ENCODE measurements around the gene SLC19A1.
A peak's percentile ranks its signal among the peaks of the same experiment; 100 is the strongest.

SLC19A1 gene

DNA sequence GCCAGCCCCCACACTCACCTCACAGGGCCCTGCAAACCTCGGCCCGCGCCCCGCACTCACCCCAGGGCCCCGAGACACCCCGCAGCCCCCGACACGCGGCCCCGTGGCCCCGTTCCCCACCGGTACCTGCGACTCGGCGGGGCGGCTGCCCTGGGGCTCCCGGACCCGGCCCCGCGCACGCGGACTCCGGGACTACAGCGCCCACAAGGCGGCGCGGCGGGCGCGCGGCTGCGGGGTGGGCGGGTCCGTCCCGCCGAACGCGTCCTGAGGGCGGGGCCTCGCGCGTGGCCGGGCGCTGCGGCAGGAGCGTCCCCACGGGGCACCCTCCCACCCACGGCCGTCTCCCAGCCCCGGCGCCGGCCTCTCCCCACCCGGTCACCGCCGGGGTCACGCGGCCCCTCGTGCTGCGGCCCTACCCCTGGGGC, at the start of gene SLC19A1:
Gene SLC19A1 (minus strand): TSS at position 199 of the 425 bp plus-strand sequence. CDS start 4,481 bp downstream, outside the sequence.
- DNase-seq, result peak; percentile 83

DNA sequence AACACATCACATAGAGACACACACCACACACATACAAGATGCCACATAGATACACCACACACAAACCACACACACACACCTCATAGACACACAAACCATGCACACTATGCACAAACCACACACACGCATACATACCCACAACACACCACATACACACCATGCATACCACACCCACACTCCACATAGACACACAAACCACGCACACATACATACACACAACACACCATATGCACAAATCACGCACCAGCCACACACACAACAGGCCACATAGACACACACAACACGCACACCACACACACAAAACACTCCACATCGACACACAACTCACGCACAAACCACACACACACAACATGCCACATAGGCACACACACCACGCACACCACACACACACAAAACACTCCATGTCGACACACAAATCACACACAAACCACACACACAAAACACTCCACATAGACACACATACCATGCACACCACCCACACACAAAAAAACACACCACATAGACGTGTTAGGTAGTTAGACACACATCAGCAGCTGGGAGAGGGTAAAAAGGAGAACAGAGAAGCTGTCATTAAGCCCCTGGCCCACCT, 49.5 kb upstream of the SLC19A1 start:
- no peak for DNase-seq

DNA sequence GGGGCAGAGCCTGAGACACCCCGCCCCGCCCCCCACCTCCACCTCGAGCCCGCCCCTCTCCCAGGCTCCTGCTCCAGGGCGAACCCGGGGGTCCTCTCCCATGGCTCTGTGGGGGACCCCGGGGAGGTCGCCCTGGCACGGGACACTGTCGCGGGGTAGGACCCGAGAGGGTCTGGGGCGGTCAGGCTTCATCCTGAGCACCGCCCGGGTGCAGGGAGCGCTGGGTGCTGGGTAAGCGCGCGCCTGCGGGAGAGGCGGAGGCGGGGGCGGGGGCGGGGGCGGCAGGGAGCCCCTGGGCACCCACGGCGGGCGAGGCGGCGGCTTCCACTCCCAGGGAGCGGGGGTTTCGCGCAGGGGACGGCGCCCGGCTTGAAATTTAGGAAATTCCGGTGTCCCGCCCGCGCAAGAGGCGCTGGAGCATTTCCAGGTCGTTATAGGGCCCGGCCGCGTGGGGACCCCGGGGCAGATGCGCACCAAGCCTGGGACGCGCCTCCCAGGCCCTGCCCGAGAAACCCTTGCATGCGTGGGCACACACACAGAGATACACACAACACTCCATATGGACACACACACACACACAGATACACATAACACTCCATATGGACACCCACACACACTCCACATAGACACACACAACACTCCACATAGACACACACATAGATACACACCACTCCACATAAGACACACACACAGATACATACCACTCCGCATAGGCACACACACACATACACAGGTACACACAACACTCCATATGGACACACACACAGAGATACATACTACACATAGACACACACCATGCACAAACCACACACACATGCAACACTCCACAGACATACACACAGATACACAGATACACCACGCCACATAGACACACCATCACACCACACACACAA, 48.7 kb upstream of the SLC19A1 start:
- no peak for DNase-seq

DNA sequence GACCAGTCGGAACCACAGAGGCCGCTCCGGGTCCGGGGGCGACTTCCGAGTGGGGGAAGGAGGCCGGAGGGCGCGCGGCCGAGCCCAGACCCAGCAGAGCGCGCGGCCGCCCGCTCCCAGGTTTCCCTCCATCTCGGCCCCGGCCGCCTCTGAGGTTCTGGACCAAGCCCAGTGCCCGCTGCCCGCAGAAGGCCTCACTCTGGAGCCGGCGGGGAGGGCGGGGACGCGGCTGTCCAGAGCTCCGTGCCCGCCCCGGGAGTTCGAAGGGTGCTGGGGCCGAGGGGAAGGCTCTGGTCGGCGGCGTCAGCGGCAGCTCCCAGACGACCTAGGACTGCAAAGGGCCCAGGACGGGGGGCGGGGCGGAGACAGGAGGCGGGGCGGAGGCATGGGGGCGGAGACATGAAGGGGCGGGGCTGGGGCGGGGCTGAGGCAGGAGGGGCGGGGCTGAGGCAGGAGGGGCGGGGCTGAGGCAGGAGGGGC, 48.0 kb upstream of the SLC19A1 start:
- DNase-seq, result no peak

DNA sequence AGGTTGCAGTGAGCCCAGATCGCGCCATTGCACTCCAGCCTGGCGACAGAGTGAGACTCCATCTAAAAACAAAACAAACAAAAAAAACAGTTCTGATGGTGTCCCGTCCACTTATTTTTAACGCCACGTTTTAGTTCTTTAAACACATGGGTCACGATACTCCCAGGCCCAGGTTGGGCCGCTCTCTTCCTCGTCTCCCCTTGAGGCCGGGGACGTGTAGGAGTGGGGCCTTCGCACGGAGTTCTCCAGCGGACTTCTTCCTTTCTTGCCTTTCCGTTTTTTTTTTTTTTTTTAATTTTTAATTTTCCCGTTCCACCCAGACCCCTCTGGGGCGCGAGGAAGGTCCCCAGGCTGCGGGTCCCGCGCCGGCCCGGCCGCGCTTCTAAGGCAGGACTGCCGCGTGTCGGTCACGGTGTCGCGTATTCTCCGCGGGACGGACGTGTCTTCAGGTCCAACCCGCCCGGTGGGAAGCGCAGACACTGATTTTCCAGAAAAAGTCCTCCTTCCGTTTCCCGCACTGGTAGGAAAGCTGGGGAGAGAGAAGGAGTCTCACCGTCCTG, 47.5 kb upstream of the SLC19A1 start:
- no peak for DNase-seq

DNA sequence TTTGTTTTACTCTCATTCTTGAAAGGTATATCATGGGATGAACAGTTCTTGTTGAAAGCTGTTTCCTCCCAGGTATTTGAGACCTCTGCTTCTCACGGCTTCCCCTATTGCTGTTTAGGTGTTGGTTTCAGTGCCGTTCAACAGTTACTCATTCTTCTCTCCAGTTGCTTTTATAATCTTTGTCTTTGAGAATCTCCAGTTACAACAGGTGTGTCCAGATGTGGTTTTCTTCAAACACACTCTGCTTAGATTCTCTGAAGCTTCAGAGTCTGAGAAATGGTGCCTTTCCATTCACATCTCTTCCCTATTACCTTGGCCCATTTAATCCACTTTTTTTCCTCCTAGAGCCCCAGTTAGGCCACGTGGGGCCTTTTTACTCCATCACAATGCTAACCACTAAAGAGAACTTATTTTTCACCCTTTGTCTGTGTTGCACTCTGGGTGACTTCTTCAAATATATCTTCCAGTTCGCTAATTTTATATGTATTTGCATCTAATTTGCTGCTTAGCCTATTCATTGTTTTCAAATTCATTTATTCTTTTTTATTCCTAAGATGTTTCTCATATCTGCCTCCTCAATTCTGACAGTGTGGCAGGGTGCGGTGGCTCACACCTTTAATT, 46.7 kb upstream of the SLC19A1 start:
- no peak for DNase-seq

DNA sequence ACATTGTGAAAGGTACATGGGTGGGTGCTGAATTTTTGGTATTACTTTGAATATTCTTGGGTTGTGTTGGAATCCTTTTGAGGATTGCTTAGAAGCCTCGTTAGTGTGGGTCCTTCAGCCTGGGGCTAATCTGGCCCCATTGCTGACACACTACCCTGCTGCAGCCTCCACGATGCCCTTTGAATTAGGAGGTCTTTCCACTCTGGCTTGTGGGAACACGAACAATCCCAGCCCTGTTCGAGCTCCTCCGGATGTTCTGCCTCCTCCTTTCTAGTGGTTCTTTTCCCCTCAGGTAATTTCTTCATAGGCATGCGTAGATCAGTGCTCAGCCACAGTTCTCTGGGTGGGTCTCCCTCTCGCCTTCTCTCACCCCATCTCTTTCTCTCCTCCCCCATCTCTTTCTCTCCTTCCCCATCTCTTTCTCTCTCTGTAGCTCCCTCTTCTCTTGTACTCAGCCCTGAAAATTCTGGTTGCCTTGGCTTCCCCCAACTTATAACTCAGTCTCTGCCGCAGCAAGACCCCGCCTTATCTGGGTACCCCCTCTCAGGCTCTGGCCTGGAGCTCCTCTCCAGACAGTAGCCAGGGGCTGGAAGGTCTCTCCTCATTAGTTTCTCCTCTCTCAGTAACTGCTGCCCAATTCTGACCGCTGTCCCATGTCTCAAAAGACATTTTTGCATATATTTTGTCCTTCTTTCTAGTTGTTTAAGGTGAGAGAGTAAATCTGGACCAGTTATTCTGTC, 46.0 kb upstream of the SLC19A1 start:
- no peak for DNase-seq

DNA sequence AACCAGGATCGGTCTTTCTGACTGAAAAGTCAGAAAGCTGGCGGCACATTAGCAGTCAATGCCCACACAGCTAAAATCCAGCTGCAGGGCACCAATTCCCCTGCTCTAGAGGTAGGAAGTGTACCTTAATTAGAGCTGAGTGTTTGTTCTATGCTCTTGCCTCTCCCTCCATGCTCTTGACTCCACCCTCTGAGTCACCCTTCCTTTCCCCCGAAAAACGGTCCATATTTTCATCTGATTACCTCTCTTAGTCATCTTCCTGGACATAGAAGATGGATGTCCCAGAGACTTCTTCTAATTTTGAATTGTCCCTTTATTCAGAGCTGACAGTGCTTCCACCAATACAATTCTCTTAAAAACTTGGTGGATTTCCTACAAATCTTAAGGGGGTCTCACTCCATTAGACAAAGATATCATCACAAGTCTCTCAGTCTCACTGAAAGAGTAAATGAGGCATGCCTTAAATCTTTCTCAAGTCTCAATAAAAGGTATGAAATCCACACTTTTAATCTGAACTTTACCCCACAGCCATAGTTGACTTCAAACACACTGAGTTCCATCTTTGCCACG, 44.1 kb upstream of the SLC19A1 start:
- DNase-seq, result no peak

DNA sequence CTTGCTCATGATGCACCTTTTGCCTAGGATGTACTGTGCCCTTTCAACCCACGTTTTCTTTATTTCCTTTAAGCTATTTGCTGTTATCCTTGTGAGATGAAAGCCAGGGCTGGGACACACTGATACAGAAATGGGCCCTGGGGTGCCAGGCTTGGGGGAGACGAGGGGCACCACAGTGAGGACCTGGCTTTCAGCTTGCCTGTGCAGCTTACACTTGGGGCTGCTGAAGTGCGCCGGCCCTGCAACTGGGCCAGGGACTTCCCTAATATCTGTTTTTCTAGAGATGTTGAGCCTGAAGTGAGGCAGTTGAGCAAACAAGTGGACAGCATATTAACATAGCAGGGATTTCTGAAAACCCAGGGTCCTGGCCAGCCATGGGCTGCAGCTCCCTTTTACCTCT, 42.5 kb upstream of the SLC19A1 start:
- no peak for DNase-seq

DNA sequence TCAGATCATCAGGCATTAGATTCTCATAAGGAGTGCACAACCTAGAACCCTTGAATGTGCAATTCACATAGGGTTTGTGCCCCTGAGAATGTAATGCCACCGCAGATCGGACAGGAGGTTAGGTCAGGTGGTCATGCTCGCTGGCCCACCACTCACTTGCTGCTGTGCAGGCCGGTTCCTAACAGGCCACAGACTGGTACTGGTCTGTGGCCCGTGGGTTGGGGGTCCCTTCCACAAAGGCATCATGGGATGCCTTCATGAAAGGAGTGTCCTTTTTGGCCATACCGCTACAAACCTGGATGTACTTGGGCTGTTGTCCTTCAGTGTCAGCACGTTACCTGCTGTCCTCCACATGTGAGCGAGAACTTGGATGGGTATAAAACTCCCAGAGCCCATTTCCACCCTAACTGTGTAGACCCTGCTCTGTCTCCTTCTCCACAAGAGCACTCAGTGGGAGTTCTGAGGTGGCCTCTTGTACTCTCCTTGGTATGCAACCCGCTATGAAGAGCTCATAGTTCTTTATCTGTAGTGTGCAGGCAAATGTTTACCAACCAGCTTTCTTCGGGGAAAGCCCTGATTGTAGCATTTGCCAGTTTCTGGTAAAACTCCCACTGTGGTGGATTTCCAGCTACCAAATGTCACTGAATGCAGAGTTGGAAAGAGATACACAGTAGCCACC, 41.7 kb upstream of the SLC19A1 start:
- DNase-seq, result no peak

DNA sequence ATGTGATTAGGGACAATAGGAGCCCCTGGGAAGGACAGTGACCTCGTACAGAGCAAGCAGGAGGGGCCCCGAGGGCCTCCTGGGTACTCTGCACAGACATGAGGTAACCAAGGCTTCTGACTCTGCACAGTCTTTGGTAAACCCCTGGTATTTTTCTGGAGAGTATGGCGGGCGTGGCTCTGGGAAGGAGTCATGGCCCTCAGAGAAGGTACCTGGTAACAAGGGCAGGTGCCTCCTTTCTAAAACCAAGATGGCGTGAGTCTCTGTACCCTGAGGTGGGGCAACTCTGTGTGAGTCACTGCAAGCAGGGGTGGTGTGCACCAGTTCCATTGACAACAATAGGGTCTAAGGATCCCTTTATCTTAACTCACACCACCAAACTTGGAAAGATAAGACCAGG, 39.9 kb upstream of the SLC19A1 start:
- DNase-seq, result no peak

DNA sequence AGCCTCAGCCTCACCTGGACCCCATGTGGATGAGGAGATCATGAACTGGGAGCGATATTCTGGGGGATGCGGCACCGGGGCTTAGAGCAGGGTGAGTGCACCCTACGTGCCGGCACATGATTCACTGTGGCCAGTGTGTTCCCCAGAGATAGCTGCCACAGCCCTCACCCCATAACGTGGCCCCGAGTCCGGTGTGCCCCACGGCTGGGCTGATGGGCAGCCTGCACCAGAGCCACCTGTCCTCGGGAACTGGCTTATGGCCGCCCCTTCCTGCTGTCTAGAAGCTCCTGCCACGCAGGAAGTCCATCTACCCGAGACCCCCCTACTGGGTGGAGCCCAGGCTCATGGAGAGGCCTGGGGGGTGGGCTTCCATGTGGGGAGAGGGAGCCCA, 39.1 kb upstream of the SLC19A1 start:
- DNase-seq, result no peak

DNA sequence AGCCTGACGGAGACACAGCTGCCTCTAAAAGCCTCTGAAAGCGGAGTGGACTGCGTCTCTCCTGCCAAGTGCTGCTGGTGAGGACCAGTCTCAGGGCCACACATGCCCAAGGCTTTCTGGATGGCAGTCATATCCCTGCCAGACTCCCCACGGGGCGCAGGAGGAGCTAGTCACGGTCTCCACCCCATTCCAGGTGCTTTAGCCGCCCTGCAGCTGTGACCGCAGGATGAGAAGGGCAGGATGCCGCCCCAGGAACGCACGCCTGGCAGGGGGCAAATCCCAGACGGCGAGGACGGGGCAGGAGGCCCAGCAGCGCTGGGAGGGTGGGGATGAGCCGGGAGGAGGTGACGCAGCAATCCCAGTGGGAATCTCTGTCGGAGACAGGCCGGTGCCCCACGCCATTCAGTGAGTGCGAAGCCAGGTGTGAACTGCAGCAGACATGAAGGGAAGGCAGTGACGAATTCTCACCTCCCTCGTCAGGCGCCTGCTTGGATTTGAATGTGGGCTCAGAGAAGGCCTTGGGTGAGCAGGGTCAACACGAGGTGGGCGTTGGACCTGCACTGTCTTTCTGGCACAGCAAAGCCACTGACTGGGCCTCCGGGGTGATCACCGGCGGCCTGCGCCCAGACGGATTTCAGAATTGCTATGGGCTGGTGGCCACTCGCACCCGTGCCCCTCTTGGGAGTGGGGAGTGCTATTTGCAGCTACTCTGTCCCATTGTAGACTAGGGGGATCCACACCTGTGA, 38.5 kb upstream of the SLC19A1 start:
- no peak for DNase-seq

DNA sequence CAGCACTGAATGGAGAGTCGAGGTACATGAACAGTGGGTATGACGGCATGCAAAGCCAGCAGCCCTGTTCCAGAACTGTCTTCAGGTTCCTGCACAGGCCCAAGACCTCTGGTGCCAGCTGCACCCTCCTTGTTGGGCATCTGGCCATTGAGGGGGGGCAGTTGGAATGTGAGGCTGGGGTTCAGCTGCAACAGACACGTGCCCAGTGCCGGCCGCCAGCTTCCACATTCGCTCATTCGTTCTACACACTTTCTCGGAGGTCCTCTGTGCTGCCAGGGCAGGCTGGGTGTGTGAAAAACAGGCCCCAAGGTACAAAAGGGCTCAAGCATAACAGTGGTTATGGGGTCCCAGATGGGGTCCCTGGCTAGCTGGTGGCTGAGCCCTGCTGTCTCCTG, 37.9 kb upstream of the SLC19A1 start:
- DNase-seq, result no peak

DNA sequence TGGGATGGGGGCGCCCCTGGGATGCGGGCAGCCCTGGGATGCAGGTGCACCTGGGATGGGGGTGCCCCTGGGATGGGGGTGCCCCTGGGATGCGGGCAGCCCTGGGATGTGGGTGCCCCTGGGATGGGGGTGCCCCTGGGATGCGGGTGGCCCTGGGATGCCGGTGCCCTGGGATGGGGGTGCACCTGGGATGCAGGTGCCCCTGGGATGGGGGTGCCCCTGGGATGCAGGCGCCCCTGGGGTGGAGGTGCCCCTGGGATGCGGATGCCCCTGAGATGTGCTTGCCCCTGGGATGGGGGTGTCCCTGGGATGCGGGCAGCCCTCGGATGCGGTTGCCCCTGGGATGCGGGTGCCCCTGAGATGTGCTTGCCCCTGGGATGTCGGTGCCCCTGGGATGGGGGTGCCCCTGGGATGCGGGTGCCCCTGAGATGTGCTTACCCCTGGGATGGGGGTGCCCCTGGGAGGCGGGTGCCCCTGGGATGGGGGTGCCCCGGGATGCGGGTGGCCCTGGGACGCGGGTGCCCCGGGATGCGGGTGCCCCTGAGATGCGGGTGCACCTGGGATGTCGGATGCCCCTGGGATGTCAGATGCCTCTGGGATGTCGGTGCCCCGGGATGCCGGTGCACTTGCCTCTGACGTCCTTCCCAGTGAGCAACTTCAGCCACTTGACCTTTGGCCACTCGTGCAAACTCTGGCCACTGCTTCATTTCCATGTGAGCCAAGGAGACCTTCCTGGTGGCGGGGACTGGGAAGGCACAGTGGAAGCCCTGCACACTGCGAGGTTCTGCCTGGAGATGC, 37.3 kb upstream of the SLC19A1 start:
- DNase-seq, result no peak

DNA sequence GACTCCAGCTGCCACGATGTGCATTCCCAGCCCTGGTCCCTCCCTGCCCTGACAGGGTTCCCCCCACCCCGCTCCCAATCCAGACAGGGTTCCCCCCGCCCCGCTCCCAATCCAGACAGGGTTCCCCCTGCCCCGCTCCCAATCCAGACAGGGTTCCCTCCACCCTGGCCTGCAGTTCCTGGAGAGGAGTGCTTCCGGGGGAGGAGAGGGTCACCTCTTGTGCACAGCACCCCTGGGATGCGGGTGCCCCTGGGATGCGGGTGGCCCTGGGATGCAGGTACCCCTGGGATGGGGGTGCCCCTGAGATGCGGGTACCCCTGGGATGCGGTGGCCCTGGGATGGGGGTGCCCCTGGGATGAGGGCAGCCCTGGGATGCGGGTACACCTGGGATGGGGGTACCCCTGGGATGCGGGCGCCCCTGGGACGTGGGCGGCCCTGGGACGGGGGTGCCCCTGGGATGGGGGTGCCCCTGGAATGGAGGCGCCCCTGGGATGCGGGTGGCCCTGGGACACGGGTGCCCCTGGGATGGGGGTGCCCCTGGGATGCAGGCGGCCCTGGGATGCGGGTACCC, 36.7 kb upstream of the SLC19A1 start:
- DNase-seq, result no peak

DNA sequence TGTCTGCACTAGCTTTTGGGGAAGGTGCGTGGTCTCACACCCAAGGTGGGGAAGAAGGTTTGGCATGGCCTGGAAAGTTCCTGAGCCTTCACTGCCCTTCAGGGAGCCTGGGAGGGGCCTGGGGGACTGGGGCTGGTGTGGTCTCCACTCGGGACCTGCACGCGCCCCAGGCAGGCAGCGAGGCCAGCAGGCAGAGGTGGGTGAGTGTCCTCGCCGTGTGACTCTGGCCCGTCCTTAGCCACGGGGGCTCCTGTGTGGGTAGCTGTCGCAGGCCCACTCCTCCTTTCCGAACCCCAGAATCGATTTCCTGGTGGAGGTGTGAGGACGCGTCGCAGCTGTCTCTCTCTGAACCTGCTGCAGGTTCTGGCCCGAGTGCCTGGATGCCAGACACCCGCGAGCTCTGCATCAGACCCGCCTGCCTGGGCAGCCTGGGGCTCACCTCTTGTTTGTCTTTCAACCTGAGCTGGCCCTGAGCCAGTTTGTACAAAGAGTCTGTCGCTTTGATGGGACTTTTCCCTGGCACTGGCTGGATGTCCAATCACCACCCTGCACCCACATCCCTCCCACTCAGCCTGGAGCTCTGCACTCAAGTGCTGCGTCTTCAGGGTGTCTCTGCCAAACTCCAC, 36.0 kb upstream of the SLC19A1 start:
- DNase-seq, result no peak

DNA sequence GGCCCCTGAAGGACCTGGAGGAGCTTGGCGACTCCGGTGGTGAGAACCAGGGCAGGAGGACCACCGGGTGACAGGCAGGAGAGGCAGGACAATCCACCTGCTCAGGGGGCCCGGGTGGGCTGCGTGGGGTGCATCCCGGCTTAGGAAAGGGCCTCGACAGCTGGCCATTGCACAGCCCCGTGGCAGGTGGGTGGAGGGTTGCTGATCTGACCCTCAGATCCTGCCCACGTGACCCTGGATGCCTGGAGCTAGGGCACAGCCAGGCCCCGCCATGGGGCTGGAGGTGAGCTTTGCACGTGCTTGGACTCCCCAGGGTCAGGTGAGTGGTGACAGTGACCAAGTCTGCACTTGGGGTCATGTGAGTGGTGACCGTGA, 35.5 kb upstream of the SLC19A1 start:
- no peak for DNase-seq
